ENCODE results near the gene RRP15. TPM values are rescaled to one million over a fixed set of nuclear protein-coding genes. Genes with fewer than 3 reads are reported as not detected.

RRP15 gene
- total RNA-seq, 1 experiment from 2014 or later: 25.5 TPM

DNA sequence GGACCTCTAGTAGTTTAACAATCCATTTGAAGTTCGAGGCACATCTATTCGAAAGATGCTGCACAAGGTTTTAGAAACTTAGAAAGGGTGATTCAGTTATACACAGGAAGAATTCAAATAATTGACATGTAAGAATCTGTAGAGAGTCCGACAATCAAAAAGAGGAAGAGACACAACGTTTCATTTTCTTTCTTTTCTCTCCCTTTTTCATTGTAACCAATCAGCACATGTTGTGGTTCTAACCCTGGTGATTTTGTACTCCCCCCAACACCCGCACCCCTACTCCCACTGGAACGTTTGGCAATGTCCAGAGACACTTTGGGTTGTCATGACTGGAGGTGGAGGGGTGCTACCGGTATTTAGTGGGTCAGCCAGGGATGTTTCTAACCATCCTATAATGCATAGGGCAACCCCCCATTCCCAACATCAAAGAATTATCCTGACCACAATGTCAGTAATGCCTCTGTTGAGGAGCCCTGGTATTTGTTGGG, 65.0 kb downstream of the RRP15 start:
- Histone ChIP-seq H3K4me2 (ENCODE audit: low read length) (no peak overlapping the region), H3K4me3 (replicated peaks in 1 of 2; ENCODE audit: low read depth in 1 of 2, low read length in 2 of 2) (no peak overlapping the region), H3K4me1 (ENCODE audit: control insufficient read depth in 1 of 2, insufficient read depth in 2 of 2, low read length in 2 of 2) (peaks cover 14 to 23% of the 10 kb centered on the region in 2 experiments; a peak in 3 of 4 replicates), H4K20me1 (ENCODE audit: insufficient read depth) (no peaks in the 10 kb centered on the region), H3K79me2 (ENCODE audit: insufficient read depth, low read length) (no peaks in the 10 kb centered on the region), H3K9ac (ENCODE audit: low read length) (no peak overlapping the region), H3K36me3 (ENCODE audit: control insufficient read depth in 1 of 2, insufficient read depth in 2 of 2, low read length in 2 of 2) (no peaks in the 10 kb centered on the region), H3K9me2 (ENCODE audit: insufficient read depth) (no peaks in the 10 kb centered on the region), H3K27me3 (ENCODE audit: insufficient read depth, low read length) (no peaks in the 10 kb centered on the region), H2AFZ (ENCODE audit: low read depth, low read length, poor library complexity, severe bottlenecking) (no peak overlapping the region), H3K27ac (ENCODE audit: low read depth, low read length) (no peak overlapping the region), H3K9me3 (ENCODE audit: control insufficient read depth in 1 of 2, insufficient read depth in 1 of 2, low read depth in 1 of 2, low read length in 2 of 2) (no peaks in the 10 kb centered on the region)
- BruUV-seq (replicated peaks): no TSS peak
- intact Hi-C loops (cut with micrococcal nuclease): no loop called here
- no peak for DNase-seq (ENCODE audit: low read depth, low spot score)
- TF ChIP-seq, protein P1, sequence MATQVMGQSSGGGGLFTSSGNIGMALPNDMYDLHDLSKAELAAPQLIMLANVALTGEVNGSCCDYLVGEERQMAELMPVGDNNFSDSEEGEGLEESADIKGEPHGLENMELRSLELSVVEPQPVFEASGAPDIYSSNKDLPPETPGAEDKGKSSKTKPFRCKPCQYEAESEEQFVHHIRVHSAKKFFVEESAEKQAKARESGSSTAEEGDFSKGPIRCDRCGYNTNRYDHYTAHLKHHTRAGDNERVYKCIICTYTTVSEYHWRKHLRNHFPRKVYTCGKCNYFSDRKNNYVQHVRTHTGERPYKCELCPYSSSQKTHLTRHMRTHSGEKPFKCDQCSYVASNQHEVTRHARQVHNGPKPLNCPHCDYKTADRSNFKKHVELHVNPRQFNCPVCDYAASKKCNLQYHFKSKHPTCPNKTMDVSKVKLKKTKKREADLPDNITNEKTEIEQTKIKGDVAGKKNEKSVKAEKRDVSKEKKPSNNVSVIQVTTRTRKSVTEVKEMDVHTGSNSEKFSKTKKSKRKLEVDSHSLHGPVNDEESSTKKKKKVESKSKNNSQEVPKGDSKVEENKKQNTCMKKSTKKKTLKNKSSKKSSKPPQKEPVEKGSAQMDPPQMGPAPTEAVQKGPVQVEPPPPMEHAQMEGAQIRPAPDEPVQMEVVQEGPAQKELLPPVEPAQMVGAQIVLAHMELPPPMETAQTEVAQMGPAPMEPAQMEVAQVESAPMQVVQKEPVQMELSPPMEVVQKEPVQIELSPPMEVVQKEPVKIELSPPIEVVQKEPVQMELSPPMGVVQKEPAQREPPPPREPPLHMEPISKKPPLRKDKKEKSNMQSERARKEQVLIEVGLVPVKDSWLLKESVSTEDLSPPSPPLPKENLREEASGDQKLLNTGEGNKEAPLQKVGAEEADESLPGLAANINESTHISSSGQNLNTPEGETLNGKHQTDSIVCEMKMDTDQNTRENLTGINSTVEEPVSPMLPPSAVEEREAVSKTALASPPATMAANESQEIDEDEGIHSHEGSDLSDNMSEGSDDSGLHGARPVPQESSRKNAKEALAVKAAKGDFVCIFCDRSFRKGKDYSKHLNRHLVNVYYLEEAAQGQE (IDR thresholded peaks at IDR 0.05; ENCODE audit: low read depth): no peak
- no peak for TF ChIP-seq ELF1 (IDR thresholded peaks at IDR 0.05; ENCODE audit: borderline replicate concordance, low read depth)
- no peak for TF ChIP-seq EGR1 (IDR thresholded peaks at IDR 0.05; ENCODE audit: low read depth)
- TF ChIP-seq CEBPB (IDR thresholded peaks at IDR 0.05; ENCODE audit: low read depth): no peak
- TF ChIP-seq YY1 (IDR thresholded peaks at IDR 0.05; ENCODE audit: extremely low read depth, insufficient replicate concordance, low read depth, low read length): no peak
- no peak for TF ChIP-seq FOSL1 (IDR thresholded peaks at IDR 0.05; ENCODE audit: low read depth)
- RAD21 ChIA-PET (ENCODE audit: low non-redundant PET in 1 of 2, low total read pairs in 2 of 2, uncharacterized antibody in 2 of 2, unreplicated experiment in 2 of 2): no interaction called here
- POLR2A ChIA-PET: no interaction called here
- ATAC-seq: no peak
- CTCF ChIA-PET: interaction anchor here (2.2 kb wide), 1 partner anchor 11 kb away, joined by 6 read pairs; no protein-coding TSS in a partner anchor
